Hepatocyte (in vitro differentiated cells): Measurements from ENCODE around the gene KMT2D.

ENCODE experiments used
- CTCF ChIP-seq: fragments of 200-600 bp; sonication (generic); IDR thresholded peaks from 2 replicates; pipeline ENCODE4 v1.5.1; 2016; ENCODE audit warnings: antibody characterized with exemption, mild to moderate bottlenecking; ENCODE audit not compliant: poor library complexity
- EZH2 ChIP-seq: fragments of 200-600 bp; sonication (generic); IDR thresholded peaks from 2 replicates; pipeline ENCODE4 v1.6.1; 2016; ENCODE audit warnings: antibody characterized with exemption, mild to moderate bottlenecking, borderline replicate concordance
- EZH2phosphoT487 ChIP-seq: fragments of 200-600 bp; sonication (generic); IDR thresholded peaks from one replicate; pipeline ENCODE4 v1.6.1; 2018; ENCODE audit warnings: antibody characterized with exemption, mild to moderate bottlenecking, low read depth, moderate library complexity; ENCODE audit not compliant: unreplicated experiment, severe bottlenecking

- TF ChIP-seq CTCF (no peak), EZH2phosphoT487 (no peak), EZH2 (no peak)
These were observed 18.6 kb downstream of the KMT2D start for GRCh38 chr12:49041881-49042484.
